Limb (tissue), 2 donors: Measurements from ENCODE around the gene PHLPP2.

Experiments
- DNase-seq, 2 donors: peaks; one replicate each; pipeline ENCODE4 v3.0.0-alpha.2; 2016; ENCODE audit errors: extremely low spot score in 2 of 2

The PHLPP2 gene

DNA sequence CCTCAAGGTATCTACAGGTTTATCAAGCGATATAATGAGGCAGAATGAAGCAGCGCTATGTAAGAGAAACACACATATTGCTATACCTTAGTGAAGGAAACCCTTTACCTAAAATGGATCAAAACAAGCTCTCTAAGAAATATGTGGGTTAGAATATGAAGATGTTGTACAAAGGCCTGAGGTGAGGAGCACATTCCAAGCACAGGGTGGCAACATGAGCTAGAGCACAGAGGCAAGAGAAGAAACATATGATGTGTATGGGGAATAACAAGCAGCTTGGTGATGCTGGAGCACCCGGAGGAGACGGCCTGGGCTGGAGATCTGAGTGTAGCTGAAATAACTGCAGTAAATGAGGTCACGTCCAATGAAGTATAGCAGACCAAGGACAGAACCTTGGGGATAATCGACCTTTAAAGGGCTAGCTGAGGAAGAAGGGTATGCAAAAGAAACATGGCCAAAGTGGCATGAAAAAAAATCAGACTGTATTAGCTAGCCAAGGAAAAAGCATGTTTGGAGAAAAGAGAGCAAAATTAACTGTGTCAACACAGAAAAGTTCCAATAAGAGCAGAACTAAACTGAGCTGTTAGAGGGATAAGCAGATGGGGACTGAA lies 54.5 kb downstream of the PHLPP2 start:
- no peak for DNase-seq

DNA sequence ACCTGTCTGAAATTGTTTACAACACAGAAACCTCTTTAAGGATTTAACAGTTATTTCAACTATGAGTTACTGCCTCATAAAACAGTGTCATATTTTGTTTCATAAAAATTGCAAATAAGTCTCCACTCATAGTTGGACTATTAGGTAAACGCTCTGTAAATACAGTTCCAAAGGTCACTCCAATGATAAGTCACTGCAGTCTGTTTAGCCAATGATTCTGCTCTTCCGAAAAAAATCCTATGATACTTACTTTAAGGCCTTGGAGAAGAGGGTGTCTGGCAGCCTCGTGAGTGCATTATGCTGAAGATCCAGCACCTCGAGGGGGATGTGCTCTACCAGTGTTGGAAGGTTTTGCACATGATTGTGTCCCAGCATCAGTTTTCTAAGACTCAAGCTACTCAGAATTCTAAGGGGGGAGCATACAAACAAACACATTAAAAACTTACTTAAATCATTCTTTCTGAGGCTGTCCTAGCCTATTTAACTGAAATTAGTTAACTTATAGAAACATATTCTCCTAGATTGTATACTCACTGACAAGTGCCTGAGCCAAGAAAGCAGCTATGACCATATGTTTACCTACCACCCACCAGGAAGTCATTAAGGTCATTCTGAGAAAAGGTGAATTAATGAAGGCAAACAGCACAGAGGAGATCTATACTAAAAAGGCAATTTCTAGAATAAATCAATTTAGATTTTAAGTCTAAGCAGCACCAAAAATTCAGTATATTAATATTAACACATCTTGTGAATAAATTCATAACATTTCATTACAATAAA lies 57.4 kb downstream of the PHLPP2 start:
- no peak for DNase-seq

DNA sequence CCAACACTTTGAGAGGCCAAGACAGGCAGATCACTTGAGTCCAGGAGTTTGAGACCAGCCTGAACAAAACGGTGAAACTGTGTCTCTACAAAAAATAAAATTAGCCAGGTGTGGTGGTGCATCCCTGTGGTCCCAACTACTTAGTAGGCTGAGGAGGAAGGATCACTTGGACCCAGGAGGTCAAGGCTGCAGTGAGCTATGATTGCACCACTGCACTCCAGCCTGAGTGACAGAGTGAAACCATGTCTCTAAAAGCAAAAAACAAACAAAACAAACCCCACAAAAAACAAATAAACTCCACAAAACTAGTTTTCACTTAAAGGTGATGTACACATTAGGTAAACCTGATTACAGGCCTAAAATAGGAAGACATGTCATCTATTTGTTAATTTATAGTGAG lies 58.2 kb downstream of the PHLPP2 start:
- DNase-seq: no peak

DNA sequence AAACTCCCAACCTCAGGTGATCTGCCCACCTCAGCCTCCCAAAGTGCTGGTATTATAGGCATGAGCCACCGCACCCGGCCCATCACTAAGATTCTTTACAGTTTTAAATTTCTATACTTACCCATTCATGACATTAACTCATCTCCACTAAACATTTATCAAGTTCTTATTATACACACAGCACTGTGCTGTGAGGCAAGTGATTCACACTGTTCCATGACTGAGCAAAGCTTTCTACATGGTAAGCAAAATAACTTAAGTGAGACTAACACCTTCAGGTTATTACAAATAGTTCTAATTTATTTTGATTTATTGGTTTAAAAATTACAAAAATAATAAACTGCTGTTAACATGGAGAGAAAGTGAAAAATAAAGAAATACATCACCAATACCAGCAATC lies 65.0 kb downstream of the PHLPP2 start:
- DNase-seq: no peak

DNA sequence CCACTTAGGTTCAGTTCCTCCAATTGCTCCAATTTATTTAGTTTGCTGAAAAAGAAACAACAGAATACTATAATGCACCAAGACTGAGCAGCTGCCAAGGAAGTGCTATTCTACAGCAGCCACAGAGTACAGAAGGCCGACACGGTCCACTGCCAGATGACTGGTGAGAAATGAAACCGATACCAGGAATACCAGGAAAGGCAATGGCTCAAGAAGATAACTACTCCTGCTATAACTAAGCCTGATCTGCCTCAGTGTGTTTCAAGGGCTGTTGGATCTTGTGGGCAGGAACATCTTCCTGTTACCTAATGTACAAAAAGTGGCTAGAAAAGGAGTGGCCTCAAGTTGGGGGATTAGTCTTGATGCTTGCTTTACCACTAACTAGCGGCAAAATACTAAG lies 65.7 kb downstream of the PHLPP2 start:
- no peak for DNase-seq

DNA sequence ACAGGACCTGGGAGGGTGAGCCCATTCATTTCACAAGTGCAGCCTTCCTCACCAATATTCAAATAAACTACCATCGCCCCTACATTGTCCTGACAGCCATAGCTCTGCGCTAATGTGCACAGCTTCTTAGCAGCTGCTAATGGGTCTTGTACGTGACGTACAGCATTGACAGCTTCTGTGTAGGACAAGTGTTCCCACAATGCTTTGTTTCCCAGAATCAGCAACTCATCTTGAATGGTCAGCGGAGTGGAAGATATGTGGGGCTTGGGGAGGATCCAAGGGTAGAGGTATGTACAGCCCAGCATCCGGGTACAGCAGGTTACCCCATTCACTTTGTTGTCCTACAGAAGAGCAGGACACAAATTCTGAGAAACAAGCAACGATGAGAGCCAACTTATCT lies 74.8 kb downstream of the PHLPP2 start:
- DNase-seq: no peak

DNA sequence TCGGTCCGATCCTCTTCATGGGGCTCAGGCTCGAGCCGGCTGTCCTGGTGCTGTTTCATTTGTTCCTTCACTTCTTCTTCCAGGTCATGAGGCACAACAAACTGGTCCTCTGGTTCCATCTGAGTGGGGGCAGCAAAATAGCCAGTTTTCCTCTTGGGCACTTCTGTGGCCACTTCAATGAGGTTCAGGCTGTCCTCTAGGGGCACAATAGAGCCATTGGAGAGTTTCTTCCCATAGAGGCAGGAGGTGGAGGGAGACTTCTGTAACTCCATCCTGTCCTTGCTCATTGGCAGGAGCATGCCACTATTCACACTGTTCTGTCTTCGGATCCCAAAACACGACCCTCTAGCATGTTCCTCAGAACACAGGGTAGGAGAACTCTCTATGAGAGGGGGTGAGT lies 75.6 kb downstream of the PHLPP2 start:
- no peak for DNase-seq

DNA sequence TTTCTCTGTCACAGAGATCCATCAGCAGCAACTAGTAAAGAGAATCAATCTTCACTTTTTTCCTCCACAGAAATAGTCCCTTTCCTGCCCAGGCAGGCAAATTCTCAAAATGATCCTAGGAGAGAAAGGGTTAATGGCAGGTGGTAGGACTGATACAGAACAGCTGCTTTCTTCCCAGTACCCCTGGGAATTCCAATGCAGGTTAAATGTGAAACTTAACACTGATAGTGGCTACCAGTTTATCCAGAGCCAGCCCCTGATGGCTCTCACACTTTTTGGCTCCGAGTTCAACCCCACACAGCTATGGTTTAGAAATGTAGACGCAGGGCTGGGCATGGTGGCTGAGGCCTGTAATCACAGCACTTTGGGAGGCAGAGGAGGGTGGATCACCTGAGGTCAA lies 76.3 kb downstream of the PHLPP2 start:
- no peak for DNase-seq

DNA sequence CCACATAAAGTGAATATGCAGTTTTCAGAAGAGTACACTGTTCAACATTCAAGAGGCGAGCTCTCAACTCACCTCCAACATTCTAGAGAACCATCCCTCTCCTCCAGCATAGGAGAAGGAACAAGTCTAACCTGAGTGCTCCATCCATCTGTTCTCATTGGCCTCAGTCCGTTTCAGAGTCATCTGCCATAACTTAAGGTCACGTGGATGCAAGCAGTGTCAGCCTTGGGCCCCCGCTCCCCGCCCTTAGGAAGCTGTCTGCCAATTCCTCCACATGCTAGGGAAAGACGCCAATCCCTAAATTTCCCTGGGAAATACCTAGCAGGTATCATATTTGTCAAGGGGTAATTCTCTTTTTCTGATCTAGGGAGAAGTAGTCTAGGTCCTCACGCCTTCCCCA lies 77.1 kb downstream of the PHLPP2 start:
- no peak for DNase-seq

DNA sequence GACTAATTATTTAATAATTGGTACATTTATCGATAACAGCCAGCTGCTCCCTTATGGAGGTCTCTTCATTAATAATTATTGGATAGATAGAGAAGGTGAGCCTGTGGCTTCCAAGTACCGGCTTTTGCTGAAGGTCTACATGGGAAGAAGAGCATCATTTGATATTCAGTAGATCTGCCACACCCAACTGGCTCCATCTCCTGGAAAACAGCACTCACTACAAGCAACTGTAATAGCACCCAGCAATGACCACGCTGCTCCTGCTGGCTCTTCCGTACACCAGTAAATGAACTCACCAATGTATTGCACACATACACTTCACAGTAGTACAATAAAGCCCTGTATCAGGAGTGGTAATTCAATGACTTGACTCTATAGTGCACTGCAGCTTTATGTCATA lies 79.1 kb downstream of the PHLPP2 start:
- DNase-seq: no peak

DNA sequence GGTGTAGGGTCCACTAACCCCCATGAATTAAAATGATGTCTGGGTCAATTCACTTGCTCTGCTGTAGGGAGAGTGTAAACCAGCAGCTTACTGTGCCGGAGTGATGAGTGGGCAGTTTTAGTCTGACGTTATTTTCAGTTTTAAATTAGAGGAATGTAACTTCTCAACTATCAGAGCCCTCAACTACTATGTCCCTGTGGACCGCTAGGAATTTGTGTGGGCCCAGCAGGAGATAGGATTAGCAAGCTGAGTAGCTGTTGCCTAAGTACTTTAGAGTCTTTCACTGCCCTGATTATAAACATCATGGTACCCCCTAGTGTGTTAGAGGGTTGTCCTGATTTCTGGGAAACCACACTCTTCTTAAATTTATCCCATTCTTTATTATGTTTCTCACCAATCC lies 87.1 kb downstream of the PHLPP2 start:
- DNase-seq: no peak

DNA sequence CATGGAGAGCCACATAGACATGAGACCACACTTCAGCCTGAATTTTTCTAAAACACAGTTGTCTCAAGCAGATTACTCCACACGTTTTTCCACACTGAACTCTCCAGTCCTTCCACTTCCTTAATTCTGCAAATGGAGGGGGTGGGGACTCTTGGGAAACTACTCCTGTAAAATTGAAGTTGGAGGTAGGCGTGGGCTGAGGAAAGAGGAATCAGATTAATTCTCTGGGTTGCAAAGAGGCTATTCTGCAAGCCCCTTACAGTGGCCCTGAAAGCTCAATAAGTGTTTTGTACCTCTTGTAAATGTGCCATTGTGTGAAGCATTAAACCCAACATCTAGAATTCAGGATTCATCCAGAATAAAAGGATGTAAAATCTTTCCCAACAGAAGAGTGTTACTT lies 88.9 kb downstream of the PHLPP2 start:
- DNase-seq: no peak

DNA sequence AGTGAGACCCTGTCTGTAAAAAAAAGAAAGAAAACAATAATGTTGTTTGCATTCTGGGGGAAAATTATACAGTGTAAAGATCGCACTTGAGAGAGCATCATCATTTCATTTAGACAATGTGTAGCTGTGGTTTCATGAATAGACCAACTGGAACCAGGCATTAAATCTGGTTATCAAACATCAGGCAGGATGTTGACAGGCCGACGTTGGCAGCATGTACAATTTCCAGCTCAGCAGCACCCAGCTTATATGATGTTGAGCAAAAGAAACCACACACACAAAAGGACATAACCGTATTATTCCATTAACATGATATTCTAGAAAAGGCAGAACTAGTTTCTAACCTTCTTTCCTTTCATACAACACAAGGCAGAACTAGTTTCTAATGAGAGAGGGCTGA lies 92.7 kb downstream of the PHLPP2 start:
- DNase-seq: no peak

DNA sequence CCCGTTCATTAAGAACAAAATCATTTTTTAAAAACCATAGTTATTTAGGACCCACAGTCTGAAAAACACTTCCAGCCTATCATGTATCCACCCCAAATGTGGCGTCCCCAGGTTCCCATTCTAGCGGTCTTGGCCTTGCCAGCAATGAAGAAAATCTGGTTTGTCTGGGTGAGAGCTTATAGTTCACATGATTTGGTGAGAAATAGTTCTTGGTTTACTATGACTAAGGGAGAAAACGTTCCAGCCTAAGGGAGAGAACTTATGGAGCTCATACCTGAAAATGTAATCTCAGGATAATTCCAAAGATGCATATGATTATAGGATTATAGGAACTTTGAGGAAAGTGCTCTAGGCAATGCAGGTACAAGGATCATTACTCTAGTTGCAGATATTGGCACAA lies 93.7 kb downstream of the PHLPP2 start:
- no peak for DNase-seq

DNA sequence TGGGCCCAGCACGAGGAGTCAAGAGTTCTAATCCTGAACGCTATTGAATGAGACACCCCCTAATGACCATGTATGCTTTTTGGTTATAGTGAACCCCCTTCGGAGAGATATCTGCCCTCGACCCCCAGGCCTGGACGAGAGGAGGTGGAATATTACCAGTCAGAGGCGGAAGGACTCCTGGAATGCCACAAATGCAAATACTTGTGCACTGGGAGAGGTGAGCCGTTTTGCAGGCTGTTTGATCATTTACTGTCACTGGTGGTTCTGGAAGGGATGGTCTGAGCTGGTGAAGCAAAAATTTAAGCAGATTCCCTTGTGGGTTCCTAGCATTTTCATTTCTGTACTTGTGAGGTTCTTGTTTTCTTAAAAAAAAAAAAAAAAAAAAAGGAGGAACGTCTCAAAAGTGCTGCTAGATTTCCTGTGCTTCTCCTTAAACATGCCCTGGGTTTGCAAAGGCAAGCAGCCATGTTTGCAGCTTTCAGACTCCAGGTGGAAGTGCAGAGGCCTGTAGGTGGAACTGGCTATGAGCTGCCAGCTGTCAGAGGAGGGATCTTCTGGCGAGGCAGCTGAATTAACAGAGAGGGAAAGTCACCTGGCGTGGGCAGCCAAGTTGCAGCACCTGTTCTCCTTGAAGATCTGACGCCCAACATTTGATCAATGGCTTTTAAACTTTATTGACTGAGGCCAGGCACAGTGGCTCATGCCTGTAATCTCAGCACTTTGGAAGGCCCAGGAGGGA lies 95.1 kb downstream of the PHLPP2 start:
- DNase-seq: no peak

DNA sequence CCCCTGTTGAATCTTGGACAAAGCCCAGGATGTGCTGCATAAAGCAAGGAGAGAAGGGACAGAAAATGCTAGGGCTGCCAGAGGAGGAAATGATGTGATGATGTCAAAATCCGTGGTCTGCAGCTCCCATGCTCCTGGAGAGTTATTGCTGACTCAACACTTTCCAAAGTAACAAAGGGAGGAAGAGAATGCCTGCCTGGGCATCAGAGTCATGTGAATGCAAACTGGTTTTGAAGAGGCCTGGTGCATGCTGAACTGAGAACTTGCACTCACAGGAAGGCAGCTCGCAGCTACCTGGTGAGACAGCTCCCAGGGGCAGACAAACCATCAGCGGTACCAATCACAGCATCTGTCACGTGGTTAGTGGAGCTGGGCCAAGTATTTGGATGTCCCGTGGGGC lies 95.7 kb downstream of the PHLPP2 start:
- DNase-seq: peak in 1 of 2 donors; percentile 38

DNA sequence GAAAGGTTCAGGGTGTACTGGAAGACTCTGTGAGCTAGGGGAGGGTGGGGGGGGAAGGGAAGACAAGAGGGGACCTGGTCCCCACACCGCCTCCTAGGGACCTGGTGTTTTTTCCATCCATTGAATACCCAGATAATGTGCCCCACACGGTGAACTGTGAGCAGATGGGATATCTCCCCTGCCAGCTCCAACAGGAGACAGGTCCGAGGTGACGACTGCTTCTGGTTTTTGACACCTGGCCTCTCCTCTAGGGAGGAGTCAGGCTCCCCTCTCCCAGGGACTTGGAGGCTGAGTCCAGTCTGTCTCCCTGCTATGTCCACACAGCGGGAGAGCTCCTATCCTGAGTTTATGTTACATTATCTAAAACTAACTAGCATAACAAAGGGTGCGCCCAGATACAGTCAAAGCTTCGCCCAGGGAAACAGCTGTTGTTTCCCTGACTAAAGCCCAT lies 96.7 kb downstream of the PHLPP2 start:
- no peak for DNase-seq

DNA sequence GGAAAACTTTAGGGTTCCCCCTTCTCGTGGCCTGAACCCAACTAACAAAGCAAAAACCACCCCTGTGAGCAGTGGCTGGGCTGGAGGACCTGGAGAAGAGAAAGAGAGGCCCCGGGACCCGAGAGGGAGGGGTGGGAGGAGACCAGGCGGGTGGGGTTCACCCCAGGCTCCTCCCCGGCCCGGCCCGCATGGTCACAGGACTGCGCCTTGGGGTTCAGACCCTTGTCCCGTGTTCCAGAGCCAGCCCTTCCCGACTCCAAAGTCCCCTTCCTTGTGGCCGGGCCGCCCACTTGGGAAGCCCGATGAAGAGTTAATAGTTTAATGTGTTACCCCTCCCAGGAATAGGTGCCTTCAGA lies 97.7 kb downstream of the PHLPP2 start:
- peak in 1 of 2 donors; percentile 33 for DNase-seq

DNA sequence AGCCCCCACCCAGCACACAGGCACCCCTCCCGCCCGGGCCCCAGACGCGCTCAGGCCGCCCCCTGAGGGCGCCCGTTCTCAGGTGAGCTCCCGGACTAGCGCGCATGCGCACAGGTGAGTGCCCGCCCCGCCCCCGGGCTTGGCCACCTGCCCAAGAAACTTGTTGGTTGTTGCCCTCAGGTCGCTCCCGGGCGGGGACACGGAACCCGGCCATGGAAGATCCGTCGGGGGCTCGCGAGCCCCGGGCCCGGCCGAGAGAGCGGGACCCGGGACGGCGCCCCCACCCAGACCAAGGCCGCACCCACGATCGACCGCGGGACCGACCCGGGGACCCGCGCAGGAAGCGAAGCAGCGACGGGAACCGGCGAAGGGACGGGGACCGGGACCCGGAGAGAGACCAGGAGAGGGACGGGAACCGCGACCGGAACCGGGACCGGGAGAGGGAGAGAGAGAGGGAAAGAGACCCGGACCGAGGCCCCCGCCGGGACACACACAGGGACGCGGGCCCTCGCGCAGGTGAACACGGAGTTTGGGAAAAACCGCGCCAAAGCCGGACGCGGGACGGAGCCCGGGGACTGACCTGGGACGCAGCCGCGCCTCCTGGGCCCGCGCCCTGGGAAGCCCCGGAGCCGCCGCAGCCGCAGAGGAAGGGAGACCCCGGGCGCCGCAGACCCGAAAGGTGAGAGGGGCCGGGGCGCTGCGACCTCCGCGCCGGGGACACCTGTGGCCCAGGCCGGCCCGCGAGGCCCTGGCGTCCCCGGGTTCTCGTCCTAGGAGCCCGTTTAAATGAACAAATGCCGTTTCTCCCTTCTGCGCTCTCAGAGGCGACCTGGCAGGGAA lies 98.3 kb downstream of the PHLPP2 start, which contains the start of gene MARVELD3:
Gene MARVELD3, plus strand, starts transcription at position 167 of the 840 bp plus-strand sequence. Its CDS starts 46 bp downstream, at position 213.
- peak in 1 of 2 donors; percentile 61 for DNase-seq

DNA sequence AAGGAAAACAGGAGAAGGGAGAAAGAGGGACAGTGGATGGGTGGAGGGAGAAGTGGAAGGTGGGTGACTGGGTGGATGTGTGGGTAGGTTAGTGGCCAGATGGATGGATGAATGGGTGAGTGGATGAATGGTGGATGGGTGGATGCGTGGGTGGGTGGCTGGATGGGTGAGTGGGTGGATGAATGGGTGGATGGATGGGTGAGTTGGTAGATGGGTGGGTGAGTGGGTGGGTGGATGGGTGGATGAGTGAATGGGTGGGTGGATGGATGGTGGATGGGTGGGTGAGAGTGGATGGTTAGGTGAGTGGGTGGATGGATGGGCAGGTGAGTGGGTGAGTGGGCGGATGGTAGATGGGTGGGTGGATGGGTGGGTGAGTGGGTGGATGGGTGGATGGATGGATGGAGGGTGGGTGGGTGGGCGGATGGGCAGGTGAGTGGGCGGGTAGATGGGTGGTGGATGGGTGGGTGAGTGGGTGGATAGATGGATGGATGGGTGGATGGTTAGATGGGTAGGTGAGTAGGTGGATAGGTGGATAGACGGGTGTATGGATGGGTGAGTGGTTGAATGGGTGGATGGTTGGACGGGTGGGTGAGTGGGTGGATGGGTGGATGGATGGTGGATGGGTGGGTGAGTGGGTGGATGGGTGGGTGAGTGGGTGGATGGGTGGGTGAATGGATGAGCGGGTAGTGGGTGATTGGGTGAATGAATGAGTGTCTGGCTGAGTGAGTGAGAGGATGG lies 99.2 kb downstream of the PHLPP2 start:
- DNase-seq: no peak

DNA sequence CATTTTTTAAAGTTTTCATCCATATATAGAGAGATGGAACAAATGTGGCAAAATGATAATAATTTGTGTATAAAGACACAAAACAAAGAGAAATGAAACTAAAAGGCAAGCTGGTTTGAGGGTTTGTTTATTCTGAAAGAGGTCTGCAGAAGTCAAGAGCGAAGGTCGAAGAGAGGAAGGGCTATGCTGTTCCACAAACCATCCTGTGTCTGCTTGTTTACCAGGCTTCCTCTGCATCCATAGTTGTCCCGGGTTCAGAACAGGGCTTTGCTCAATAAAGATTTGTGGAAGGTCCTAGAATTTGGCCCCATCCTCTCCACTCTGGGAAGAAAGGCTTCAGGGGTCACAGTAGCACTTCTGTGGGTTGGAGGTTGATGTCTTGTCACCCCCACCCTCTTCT lies 100.9 kb downstream of the PHLPP2 start:
- DNase-seq: no peak
